ENCODE measurements around the gene TAS1R2. TPM values are rescaled to one million over a fixed set of nuclear protein-coding genes. Genes with fewer than 3 reads are reported as not detected.

TAS1R2 gene
- total and polyA plus RNA-seq, 2 experiments from 2014 or later = not detected

DNA sequence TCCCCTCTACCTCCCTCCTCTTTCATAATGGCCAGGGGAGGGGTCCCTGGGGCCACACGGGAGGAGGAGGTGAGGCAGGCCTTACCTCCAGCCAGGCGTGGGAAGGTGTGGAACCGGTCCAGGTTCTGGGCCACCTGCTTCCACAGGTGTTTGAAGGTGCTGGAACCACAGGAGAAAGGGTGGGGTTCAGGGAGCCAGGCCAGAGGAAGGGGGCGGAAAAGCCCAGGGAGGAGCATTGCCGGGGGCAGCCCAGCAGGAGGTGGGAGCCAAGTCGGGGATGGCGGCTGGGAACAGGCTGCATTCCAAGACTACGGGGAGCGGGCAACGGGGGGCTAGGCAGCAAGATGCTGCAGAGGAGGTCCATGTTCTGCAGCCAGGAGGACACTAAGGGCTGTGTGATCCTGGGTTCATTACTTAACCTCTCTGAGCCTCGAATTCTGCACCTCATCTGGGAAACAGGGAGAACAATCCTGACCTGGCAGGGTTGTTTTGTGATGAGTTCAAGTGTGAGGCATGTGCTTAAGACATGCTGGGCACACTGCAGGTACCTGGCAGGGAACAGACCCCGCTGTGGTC, 19.8 kb upstream of the TAS1R2 start:
- no peak overlapping the region for H2AFZ ChIP-seq
- DNase-seq (ENCODE audit: low spot score) (no peak), ATAC-seq (no peak)
- peaks cover 5% of the 10 kb centered on the region; the same call in 1 of the 2 replicates for H3K4me1 ChIP-seq (ENCODE audit: insufficient read depth)
- peaks cover 3% of the 10 kb centered on the region for H3K27me3 Mint-ChIP-seq (ENCODE audit: insufficient read depth, low read depth, poor library complexity)
- H3K36me3 ChIP-seq (ENCODE audit: insufficient read depth) = no peaks in the 10 kb centered on the region
- no peaks in the 10 kb centered on the region for H3F3A ChIP-seq (replicated peaks; ENCODE audit: low read depth)
- peaks cover 6% of the 10 kb centered on the region; the same call in 2 of the 3 replicates for H3K36me3 Mint-ChIP-seq (ENCODE audit: low read depth)
- no peak overlapping the region for H3K27ac ChIP-seq (ENCODE audit: low read depth)
- H3K4me3 ChIP-seq = no peak overlapping the region
- H3K27me3 ChIP-seq (ENCODE audit: insufficient read depth) = no peaks in the 10 kb centered on the region
- H4K20me1 ChIP-seq (replicated peaks; ENCODE audit: insufficient read depth) = no peaks in the 10 kb centered on the region
- H3K9me2 ChIP-seq (ENCODE audit: insufficient read depth) = no peaks in the 10 kb centered on the region
- no peak overlapping the region for H3K4me2 ChIP-seq
- no peaks in the 10 kb centered on the region for H3K4me1 Mint-ChIP-seq
- no peak overlapping the region for H3K27ac Mint-ChIP-seq
- H3K4me3 Mint-ChIP-seq = no peak overlapping the region
- no peaks in the 10 kb centered on the region for H3K79me2 ChIP-seq (replicated peaks; ENCODE audit: insufficient read depth)
- no peak for TF ChIP-seq STAT1 (IDR thresholded peaks at IDR 0.05; ENCODE audit: unreplicated experiment)
- no peak for TF ChIP-seq CREB1 (CRISPR knock-in tag; IDR thresholded peaks at IDR 0.05; ENCODE audit: low read depth)
- no peak for TF ChIP-seq EZH2phosphoT487 (IDR thresholded peaks at IDR 0.05; ENCODE audit: unreplicated experiment)
- no peak for TF ChIP-seq ZNF331 (CRISPR knock-in tag; IDR thresholded peaks at IDR 0.05; ENCODE audit: low read depth)
- TF ChIP-seq, protein P1, sequence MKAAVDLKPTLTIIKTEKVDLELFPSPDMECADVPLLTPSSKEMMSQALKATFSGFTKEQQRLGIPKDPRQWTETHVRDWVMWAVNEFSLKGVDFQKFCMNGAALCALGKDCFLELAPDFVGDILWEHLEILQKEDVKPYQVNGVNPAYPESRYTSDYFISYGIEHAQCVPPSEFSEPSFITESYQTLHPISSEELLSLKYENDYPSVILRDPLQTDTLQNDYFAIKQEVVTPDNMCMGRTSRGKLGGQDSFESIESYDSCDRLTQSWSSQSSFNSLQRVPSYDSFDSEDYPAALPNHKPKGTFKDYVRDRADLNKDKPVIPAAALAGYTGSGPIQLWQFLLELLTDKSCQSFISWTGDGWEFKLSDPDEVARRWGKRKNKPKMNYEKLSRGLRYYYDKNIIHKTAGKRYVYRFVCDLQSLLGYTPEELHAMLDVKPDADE (IDR thresholded peaks at IDR 0.05) = no peak
- TF ChIP-seq POLR2AphosphoS5 (IDR thresholded peaks at IDR 0.05; ENCODE audit: low read depth) = no peak
- TF ChIP-seq, protein P2, sequence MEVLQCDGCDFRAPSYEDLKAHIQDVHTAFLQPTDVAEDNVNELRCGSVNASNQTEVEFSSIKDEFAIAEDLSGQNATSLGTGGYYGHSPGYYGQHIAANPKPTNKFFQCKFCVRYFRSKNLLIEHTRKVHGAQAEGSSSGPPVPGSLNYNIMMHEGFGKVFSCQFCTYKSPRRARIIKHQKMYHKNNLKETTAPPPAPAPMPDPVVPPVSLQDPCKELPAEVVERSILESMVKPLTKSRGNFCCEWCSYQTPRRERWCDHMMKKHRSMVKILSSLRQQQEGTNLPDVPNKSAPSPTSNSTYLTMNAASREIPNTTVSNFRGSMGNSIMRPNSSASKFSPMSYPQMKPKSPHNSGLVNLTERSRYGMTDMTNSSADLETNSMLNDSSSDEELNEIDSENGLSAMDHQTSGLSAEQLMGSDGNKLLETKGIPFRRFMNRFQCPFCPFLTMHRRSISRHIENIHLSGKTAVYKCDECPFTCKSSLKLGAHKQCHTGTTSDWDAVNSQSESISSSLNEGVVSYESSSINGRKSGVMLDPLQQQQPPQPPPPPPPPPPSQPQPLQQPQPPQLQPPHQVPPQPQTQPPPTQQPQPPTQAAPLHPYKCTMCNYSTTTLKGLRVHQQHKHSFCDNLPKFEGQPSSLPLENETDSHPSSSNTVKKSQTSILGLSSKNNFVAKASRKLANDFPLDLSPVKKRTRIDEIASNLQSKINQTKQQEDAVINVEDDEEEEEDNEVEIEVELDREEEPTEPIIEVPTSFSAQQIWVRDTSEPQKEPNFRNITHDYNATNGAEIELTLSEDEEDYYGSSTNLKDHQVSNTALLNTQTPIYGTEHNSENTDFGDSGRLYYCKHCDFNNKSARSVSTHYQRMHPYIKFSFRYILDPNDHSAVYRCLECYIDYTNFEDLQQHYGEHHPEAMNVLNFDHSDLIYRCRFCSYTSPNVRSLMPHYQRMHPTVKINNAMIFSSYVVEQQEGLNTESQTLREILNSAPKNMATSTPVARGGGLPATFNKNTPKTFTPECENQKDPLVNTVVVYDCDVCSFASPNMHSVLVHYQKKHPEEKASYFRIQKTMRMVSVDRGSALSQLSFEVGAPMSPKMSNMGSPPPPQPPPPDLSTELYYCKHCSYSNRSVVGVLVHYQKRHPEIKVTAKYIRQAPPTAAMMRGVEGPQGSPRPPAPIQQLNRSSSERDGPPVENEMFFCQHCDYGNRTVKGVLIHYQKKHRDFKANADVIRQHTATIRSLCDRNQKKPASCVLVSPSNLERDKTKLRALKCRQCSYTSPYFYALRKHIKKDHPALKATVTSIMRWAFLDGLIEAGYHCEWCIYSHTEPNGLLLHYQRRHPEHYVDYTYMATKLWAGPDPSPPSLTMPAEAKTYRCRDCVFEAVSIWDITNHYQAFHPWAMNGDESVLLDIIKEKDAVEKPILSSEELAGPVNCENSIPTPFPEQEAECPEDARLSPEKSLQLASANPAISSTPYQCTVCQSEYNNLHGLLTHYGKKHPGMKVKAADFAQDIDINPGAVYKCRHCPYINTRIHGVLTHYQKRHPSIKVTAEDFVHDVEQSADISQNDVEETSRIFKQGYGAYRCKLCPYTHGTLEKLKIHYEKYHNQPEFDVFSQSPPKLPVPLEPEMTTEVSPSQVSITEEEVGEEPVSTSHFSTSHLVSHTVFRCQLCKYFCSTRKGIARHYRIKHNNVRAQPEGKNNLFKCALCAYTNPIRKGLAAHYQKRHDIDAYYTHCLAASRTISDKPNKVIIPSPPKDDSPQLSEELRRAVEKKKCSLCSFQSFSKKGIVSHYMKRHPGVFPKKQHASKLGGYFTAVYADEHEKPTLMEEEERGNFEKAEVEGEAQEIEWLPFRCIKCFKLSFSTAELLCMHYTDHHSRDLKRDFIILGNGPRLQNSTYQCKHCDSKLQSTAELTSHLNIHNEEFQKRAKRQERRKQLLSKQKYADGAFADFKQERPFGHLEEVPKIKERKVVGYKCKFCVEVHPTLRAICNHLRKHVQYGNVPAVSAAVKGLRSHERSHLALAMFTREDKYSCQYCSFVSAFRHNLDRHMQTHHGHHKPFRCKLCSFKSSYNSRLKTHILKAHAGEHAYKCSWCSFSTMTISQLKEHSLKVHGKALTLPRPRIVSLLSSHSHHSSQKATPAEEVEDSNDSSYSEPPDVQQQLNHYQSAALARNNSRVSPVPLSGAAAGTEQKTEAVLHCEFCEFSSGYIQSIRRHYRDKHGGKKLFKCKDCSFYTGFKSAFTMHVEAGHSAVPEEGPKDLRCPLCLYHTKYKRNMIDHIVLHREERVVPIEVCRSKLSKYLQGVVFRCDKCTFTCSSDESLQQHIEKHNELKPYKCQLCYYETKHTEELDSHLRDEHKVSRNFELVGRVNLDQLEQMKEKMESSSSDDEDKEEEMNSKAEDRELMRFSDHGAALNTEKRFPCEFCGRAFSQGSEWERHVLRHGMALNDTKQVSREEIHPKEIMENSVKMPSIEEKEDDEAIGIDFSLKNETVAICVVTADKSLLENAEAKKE (CRISPR knock-in tag; IDR thresholded peaks at IDR 0.05) = no peak
- TF ChIP-seq EZH2 (IDR thresholded peaks at IDR 0.05; ENCODE audit: low read depth, unreplicated experiment) = no peak
- TF ChIP-seq NANOG (IDR thresholded peaks at IDR 0.05; ENCODE audit: borderline replicate concordance) = no peak
- TF ChIP-seq JUNB (IDR thresholded peaks at IDR 0.05; ENCODE audit: unreplicated experiment) = no peak
- no peak for TF ChIP-seq ZNF114 (CRISPR knock-in tag; IDR thresholded peaks at IDR 0.05)
- TF ChIP-seq, protein P3, sequence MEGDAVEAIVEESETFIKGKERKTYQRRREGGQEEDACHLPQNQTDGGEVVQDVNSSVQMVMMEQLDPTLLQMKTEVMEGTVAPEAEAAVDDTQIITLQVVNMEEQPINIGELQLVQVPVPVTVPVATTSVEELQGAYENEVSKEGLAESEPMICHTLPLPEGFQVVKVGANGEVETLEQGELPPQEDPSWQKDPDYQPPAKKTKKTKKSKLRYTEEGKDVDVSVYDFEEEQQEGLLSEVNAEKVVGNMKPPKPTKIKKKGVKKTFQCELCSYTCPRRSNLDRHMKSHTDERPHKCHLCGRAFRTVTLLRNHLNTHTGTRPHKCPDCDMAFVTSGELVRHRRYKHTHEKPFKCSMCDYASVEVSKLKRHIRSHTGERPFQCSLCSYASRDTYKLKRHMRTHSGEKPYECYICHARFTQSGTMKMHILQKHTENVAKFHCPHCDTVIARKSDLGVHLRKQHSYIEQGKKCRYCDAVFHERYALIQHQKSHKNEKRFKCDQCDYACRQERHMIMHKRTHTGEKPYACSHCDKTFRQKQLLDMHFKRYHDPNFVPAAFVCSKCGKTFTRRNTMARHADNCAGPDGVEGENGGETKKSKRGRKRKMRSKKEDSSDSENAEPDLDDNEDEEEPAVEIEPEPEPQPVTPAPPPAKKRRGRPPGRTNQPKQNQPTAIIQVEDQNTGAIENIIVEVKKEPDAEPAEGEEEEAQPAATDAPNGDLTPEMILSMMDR (conservative IDR thresholded peaks at IDR 0.05; ENCODE audit: low read depth in 2 of 2) = no peak
- TF ChIP-seq, protein P4, sequence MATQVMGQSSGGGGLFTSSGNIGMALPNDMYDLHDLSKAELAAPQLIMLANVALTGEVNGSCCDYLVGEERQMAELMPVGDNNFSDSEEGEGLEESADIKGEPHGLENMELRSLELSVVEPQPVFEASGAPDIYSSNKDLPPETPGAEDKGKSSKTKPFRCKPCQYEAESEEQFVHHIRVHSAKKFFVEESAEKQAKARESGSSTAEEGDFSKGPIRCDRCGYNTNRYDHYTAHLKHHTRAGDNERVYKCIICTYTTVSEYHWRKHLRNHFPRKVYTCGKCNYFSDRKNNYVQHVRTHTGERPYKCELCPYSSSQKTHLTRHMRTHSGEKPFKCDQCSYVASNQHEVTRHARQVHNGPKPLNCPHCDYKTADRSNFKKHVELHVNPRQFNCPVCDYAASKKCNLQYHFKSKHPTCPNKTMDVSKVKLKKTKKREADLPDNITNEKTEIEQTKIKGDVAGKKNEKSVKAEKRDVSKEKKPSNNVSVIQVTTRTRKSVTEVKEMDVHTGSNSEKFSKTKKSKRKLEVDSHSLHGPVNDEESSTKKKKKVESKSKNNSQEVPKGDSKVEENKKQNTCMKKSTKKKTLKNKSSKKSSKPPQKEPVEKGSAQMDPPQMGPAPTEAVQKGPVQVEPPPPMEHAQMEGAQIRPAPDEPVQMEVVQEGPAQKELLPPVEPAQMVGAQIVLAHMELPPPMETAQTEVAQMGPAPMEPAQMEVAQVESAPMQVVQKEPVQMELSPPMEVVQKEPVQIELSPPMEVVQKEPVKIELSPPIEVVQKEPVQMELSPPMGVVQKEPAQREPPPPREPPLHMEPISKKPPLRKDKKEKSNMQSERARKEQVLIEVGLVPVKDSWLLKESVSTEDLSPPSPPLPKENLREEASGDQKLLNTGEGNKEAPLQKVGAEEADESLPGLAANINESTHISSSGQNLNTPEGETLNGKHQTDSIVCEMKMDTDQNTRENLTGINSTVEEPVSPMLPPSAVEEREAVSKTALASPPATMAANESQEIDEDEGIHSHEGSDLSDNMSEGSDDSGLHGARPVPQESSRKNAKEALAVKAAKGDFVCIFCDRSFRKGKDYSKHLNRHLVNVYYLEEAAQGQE (IDR thresholded peaks at IDR 0.05; ENCODE audit: unreplicated experiment) = no peak
- H3K9me3 Mint-ChIP-seq = no peaks in the 10 kb centered on the region

All from GM23338 (cell line).